ENCODE measurements around the gene KCNMA1.
A peak's percentile ranks its signal among the peaks of the same experiment; 100 is the strongest.
"Not testable (repeated sequence)": the region's sequence is repeated elsewhere in the genome, so short reads cannot be mapped to it uniquely, and the experiment has no call there.

The KCNMA1 gene

GRCh38 chr10:77666821-77667220, 29.2 kb upstream of the KCNMA1 start:
- Histone ChIP-seq H3K4me3 (no peak overlapping the region), H3K27me3 (no peaks in the 10 kb centered on the region), H3K9ac (no peak overlapping the region), H3K9me3 (replicated peaks in 1 of 11) (no peaks in the 10 kb centered on the region), H3K4me2 (no peak overlapping the region), H4K20me1 (no peaks in the 10 kb centered on the region), H3K27ac (no peak overlapping the region), H3K4me1 (no peaks in the 10 kb centered on the region), H3K36me3 (no peaks in the 10 kb centered on the region)
- TF ChIP-seq Cebpa-rat (IDR thresholded peaks at IDR 0.05): no peak

- Histone ChIP-seq H3K4me1 (peaks cover 4 to 6% (median 5%) of the 10 kb centered on the region in 10 experiments; a peak in 13 of 20 replicates), H3K9me3 (replicated peaks in 1 of 11) (peaks cover 0 to 15% (median 4%) of the 10 kb centered on the region in 11 experiments; a peak in 16 of 22 replicates), H3K4me3 (no peak overlapping the region), H3K27me3 (no peaks in the 10 kb centered on the region), H3K4me2 (no peak overlapping the region), H3K9ac (no peak overlapping the region), H4K20me1 (no peaks in the 10 kb centered on the region), H3K36me3 (no peaks in the 10 kb centered on the region), H3K27ac (no peak overlapping the region)
- TF ChIP-seq Cebpa-rat (IDR thresholded peaks at IDR 0.05): no peak
These were observed 27.1 kb upstream of the KCNMA1 start for GRCh38 chr10:77664696-77665095.

- H3K9ac ChIP-seq: no peak overlapping the region
- TF ChIP-seq Cebpa-rat (IDR thresholded peaks at IDR 0.05): no peak
These were observed 26.4 kb upstream of the KCNMA1 start for GRCh38 chr10:77664008-77664407.

GRCh38 chr10:77661674-77662073, 24.1 kb upstream of the KCNMA1 start:
- TF ChIP-seq Cebpa-rat (IDR thresholded peaks at IDR 0.05): no peak
- no peak overlapping the region for H3K4me3 ChIP-seq
- no peak overlapping the region for H3K4me2 ChIP-seq
- peaks cover 5 to 13% (median 9%) of the 10 kb centered on the region in 10 experiments; a peak in 13 of 20 replicates for H3K4me1 ChIP-seq
- peaks cover 17 to 41% (median 25%) of the 10 kb centered on the region in 11 experiments for H3K9me3 ChIP-seq (replicated peaks in 1 of 11)
- H4K20me1 ChIP-seq: no peaks in the 10 kb centered on the region
- H3K9ac ChIP-seq: no peak overlapping the region
- no peaks in the 10 kb centered on the region for H3K27me3 ChIP-seq
- H3K36me3 ChIP-seq: peaks cover 0 to 7% (median 0%) of the 10 kb centered on the region in 11 experiments; a peak in 1 of 22 replicates
- H3K27ac ChIP-seq: no peak overlapping the region

More at GRCh38 chr10:77664008-77664407, 26.4 kb upstream of the KCNMA1 start:
- peaks cover 3 to 21% (median 11%) of the 10 kb centered on the region in 11 experiments for H3K9me3 ChIP-seq (replicated peaks in 1 of 11)
- peaks cover 5 to 13% (median 9%) of the 10 kb centered on the region in 10 experiments; a peak in 13 of 20 replicates for H3K4me1 ChIP-seq
- no peak overlapping the region for H3K4me3 ChIP-seq
- H3K27ac ChIP-seq: no peak overlapping the region
- no peaks in the 10 kb centered on the region for H4K20me1 ChIP-seq
- no peaks in the 10 kb centered on the region for H3K27me3 ChIP-seq
- no peak overlapping the region for H3K4me2 ChIP-seq
- H3K36me3 ChIP-seq: 0 out of 22 replicates have a peak, but pooled peaks cover 0 to under 1% (median 0%) of the 10 kb centered on the region in 11 experiments

GRCh38 chr10:77661100-77661499, 23.5 kb upstream of the KCNMA1 start:
- no peak overlapping the region for H3K27ac ChIP-seq
- H3K4me3 ChIP-seq: no peak overlapping the region
- no peak overlapping the region for H3K9ac ChIP-seq
- H4K20me1 ChIP-seq: no peaks in the 10 kb centered on the region
- H3K9me3 ChIP-seq (replicated peaks in 1 of 11): peaks cover 17 to 41% (median 25%) of the 10 kb centered on the region in 11 experiments
- no peaks in the 10 kb centered on the region for H3K27me3 ChIP-seq
- peaks cover 5 to 13% (median 9%) of the 10 kb centered on the region in 10 experiments; a peak in 13 of 20 replicates for H3K4me1 ChIP-seq
- peaks cover 0 to 7% (median 0%) of the 10 kb centered on the region in 11 experiments; a peak in 1 of 22 replicates for H3K36me3 ChIP-seq
- no peak for TF ChIP-seq Cebpa-rat (IDR thresholded peaks at IDR 0.05)
- H3K4me2 ChIP-seq: no peak overlapping the region

GRCh38 chr10:77659046-77659670, 21.6 kb upstream of the KCNMA1 start:
- Histone ChIP-seq H3K9ac (0 out of 22 replicates have a peak overlapping the region, but pooled peaks of 1 of the 11 experiments have one; percentile 11), H3K27ac (peak overlapping the region; percentile 11 to 66 (median 35); a peak in 15 of 22 replicates), H3K4me1 (peaks cover 5 to 13% (median 9%) of the 10 kb centered on the region in 10 experiments; a peak in 13 of 20 replicates), H3K4me2 (peak overlapping the region in 5 of 11 experiments; percentile 5 to 53 (median 43); a peak in 7 of 22 replicates), H3K9me3 (replicated peaks in 1 of 11) (peaks cover 17 to 41% (median 25%) of the 10 kb centered on the region in 11 experiments)
- H3K36me3 ChIP-seq, H3K4me3 ChIP-seq, H3K27me3 ChIP-seq, H4K20me1 ChIP-seq: not testable (repeated sequence)

GRCh38 chr10:77653210-77653609, 15.6 kb upstream of the KCNMA1 start:
- Histone ChIP-seq H3K4me3 (no peak overlapping the region), H3K9ac (no peak overlapping the region), H3K36me3 (no peaks in the 10 kb centered on the region), H3K9me3 (replicated peaks in 1 of 11) (peaks cover 16 to 29% (median 23%) of the 10 kb centered on the region in 11 experiments), H3K27me3 (no peaks in the 10 kb centered on the region), H3K27ac (no peak overlapping the region), H3K4me1 (peaks cover 0 to 33% (median 23%) of the 10 kb centered on the region in 10 experiments; a peak in 17 of 20 replicates), H3K4me2 (no peak overlapping the region), H4K20me1 (no peaks in the 10 kb centered on the region)
- TF ChIP-seq Cebpa-rat (IDR thresholded peaks at IDR 0.05): no peak

- peak overlapping the region in 9 of 11 experiments; percentile 44 to 78 (median 65); a peak in 16 of 22 replicates for H3K4me2 ChIP-seq
- peaks cover 11 to 33% (median 16%) of the 10 kb centered on the region in 11 experiments for H3K9me3 ChIP-seq (replicated peaks in 1 of 11)
- H3K27ac ChIP-seq: peak overlapping the region in 6 of 11 experiments; percentile 5 to 68 (median 26); a peak in 9 of 22 replicates
- TF ChIP-seq Cebpa-rat (IDR thresholded peaks at IDR 0.05): no peak
- no peaks in the 10 kb centered on the region for H3K36me3 ChIP-seq
- H3K4me1 ChIP-seq: peaks cover 0 to 51% (median 38%) of the 10 kb centered on the region in 10 experiments; a peak in 17 of 20 replicates
- H3K4me3 ChIP-seq: no peak overlapping the region
- no peaks in the 10 kb centered on the region for H4K20me1 ChIP-seq
- H3K9ac ChIP-seq: 0 out of 22 replicates have a peak overlapping the region, but pooled peaks of 1 of the 11 experiments have one; percentile 27
- H3K27me3 ChIP-seq: no peaks in the 10 kb centered on the region
These were observed 12.0 kb upstream of the KCNMA1 start for GRCh38 chr10:77649333-77650331.

All from BLaER1 treated with 17β-estradiol and CSF1 and Interleukin-3, amounts not matched to agents 10 nM and 100 nM (cell line).